HepG2 (cell line): Measurements from ENCODE around the gene HAND1. TPM values are rescaled to one million over a fixed set of nuclear protein-coding genes. Genes with fewer than 3 reads are reported as not detected.

Source experiments
- CBX5 ChIP-seq: sonication (generic); formaldehyde crosslinking; IDR thresholded peaks from 2 replicates; pipeline ENCODE4 v1.4.0; 2020; ENCODE audit warnings: missing genetic modification reagents, borderline replicate concordance
- FOSL2 ChIP-seq: sonication (generic); formaldehyde crosslinking; IDR thresholded peaks from 2 replicates; pipeline ENCODE4 v1.4.0; 2020; ENCODE audit warnings: missing genetic modification reagents
- GABPB1 ChIP-seq: IDR thresholded peaks from 2 replicates; pipeline ENCODE4 v1.6.1; 2016; ENCODE audit warnings: mild to moderate bottlenecking, missing genetic modification reagents, moderate library complexity, missing compliant biosample characterization
- KDM2A ChIP-seq: sonication (generic); formaldehyde crosslinking; IDR thresholded peaks from 2 replicates; pipeline ENCODE4 v1.4.0; 2020; ENCODE audit warnings: low read depth, missing genetic modification reagents, borderline replicate concordance
- KDM3A ChIP-seq: IDR thresholded peaks from 2 replicates; pipeline ENCODE4 v1.6.1; 2018; ENCODE audit warnings: low read depth, missing compliant biosample characterization
- MYC ChIP-seq: sonication (generic); formaldehyde crosslinking; IDR thresholded peaks from 2 replicates; pipeline ENCODE4 v1.9.0; 2021; ENCODE audit warnings: missing genetic modification reagents, borderline replicate concordance
- MYPOP ChIP-seq: sonication (generic); formaldehyde crosslinking; IDR thresholded peaks from 2 replicates; pipeline ENCODE4 v1.8.1; 2023; ENCODE audit warnings: mild to moderate bottlenecking, moderate library complexity, missing genetic modification reagents
- PHB2 ChIP-seq: fragments of 450-650 bp; IDR thresholded peaks from 2 replicates; pipeline ENCODE4 v1.6.1; 2018; ENCODE audit not compliant: partially characterized antibody
- RAD21 ChIP-seq: fragments of 450-650 bp; formaldehyde crosslinking; IDR thresholded peaks from 2 replicates; pipeline ENCODE4 v1.5.0; 2020; ENCODE audit warnings: mild to moderate bottlenecking
- RNF2 ChIP-seq: fragments of 450-650 bp; conservative IDR thresholded peaks from 2 replicates; pipeline ENCODE4 v1.6.1; 2016; ENCODE audit warnings: low read depth
- SALL1 ChIP-seq: sonication (generic); formaldehyde crosslinking; IDR thresholded peaks from 2 replicates; pipeline ENCODE4 v1.8.0; 2022; ENCODE audit warnings: mild to moderate bottlenecking, missing genetic modification reagents
- SMC3 ChIP-seq: IDR thresholded peaks from 2 replicates; pipeline ENCODE4 v1.6.1; 2011; ENCODE audit warnings: low read length, improper control_type of control experiment
- STAT5B ChIP-seq: sonication (generic); formaldehyde crosslinking; IDR thresholded peaks from 2 replicates; pipeline ENCODE4 v1.4.0; 2020; ENCODE audit warnings: missing genetic modification reagents
- ZFP90 ChIP-seq: sonication (generic); formaldehyde crosslinking; IDR thresholded peaks from 2 replicates; pipeline ENCODE4 v1.8.0; 2022; ENCODE audit warnings: missing genetic modification reagents, mild to moderate bottlenecking, inconsistent platforms, borderline replicate concordance
- ZNF264 ChIP-seq: sonication (generic); formaldehyde crosslinking; IDR thresholded peaks from 2 replicates; pipeline ENCODE4 v1.4.0; 2020; ENCODE audit warnings: missing genetic modification reagents
- ZNF768 ChIP-seq: sonication (generic); formaldehyde crosslinking; IDR thresholded peaks from 2 replicates; pipeline ENCODE4 v1.4.0; 2020; ENCODE audit warnings: missing genetic modification reagents
- ZNF781 ChIP-seq: sonication (generic); formaldehyde crosslinking; IDR thresholded peaks from 2 replicates; pipeline ENCODE4 v1.5.1; 2020; ENCODE audit warnings: borderline replicate concordance, mild to moderate bottlenecking, missing genetic modification reagents; ENCODE audit errors: not compliant biosample characterization
- ZSCAN22 ChIP-seq: sonication (generic); formaldehyde crosslinking; IDR thresholded peaks from 2 replicates; pipeline ENCODE4 v1.4.0; 2020; ENCODE audit warnings: mild to moderate bottlenecking, missing genetic modification reagents
- polyA plus RNA-seq, 8 experiments: library from polyadenylated mRNA; depleted of rRNA in 3 of 8; stranded (reverse) in 7 of 8; unstranded in 1 of 8; fragments of >200 nt; fragmentation: Illumina TruSeq in 4 of 8; extraction: Trizol in 4 of 8; gene quantifications; 2 replicates each; pipeline versions ENCODE4 v1.2.1 to v1.2.3, GENCODE V29; 2011 to 2016; ENCODE audit warnings: low read depth in 4 of 8, missing spikeins in 1 of 8, mixed read lengths in 1 of 8; ENCODE audit not compliant: insufficient read depth in 1 of 8
- total RNA-seq, 5 experiments: library from RNA; depleted of rRNA; stranded (reverse); fragments of >200 nt; fragmentation: Illumina TruSeq; extraction: Trizol; gene quantifications; 2 replicates each; pipeline ENCODE4 v1.2.3, GENCODE V29; 2016; ENCODE audit warnings: low read depth in 1 of 5
- TF ChIP-seq, protein P1 (sequence below): sonication (generic); formaldehyde crosslinking; IDR thresholded peaks from 2 replicates; pipeline ENCODE4 v1.4.0; 2020; ENCODE audit warnings: missing genetic modification reagents, mild to moderate bottlenecking, borderline replicate concordance
- TF ChIP-seq, protein P2 (sequence below): sonication (generic); formaldehyde crosslinking; IDR thresholded peaks from 2 replicates; pipeline ENCODE4 v1.5.1; 2020; ENCODE audit warnings: mild to moderate bottlenecking, missing genetic modification reagents, moderate library complexity
- TF ChIP-seq, protein P3 (sequence below): sonication (generic); formaldehyde crosslinking; IDR thresholded peaks from 2 replicates; pipeline ENCODE4 v1.4.0; 2020; ENCODE audit warnings: mild to moderate bottlenecking, missing genetic modification reagents
- TF ChIP-seq, protein P4 (sequence below): sonication (generic); formaldehyde crosslinking; IDR thresholded peaks from 2 replicates; pipeline ENCODE4 v1.8.1; 2023; ENCODE audit warnings: mild to moderate bottlenecking, missing genetic modification reagents

HAND1 gene
- total and polyA plus RNA-seq, 2 of the 13 experiments (the other 11 are each of a cell fraction or from before 2014, with no cell fraction given) = not detected

DNA sequence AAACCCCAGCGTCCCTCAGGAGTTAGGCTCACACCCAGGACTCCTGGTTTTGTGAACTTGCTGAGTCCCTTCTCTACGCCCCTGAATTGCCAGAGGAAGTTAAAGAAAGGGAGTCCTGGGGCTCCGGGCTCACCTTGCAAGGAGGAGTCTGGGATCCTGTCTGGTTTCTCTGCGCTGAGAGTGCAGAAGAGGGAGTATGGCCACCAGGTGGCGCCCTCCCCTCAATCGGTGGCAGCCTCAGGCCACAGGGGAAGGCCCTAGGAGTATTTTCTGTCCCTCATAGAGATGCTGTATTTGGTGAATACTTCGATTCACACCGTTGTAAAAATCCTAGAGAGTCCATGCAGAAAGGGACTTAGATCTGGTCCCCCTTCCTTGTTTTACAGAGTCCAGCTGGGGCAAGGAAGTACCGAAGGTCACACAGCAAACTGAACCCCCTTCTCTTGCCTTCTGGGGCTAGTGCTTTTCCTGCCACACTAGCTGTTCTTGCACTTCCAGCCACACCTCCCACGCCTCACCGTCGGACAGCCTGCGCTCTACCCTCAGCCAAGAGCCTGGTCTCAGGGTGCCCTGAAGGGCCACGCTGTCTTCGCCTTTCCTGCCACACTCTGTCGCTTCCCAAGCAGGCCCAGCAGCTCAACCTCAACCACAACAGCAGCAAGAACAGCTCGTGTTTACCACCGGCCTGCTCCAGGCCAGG, 10.2 kb downstream of the HAND1 start (continued):
- TF ChIP-seq SALL1 (CRISPR knock-in tag) (peak; percentile 31; the same call in 1 of the 2 replicates), CBX5 (CRISPR knock-in tag) (0 out of 2 replicates have a peak, but pooled peaks have one; percentile 23), RNF2 (0 out of 2 replicates have a peak, but pooled peaks have one; percentile 10), GABPB1 (CRISPR knock-in tag) (no peak), ZFP90 (CRISPR knock-in tag) (no peak), SMC3 (peak; percentile 72), ZSCAN22 (CRISPR knock-in tag) (no peak), KDM2A (CRISPR knock-in tag) (peak; percentile 50; the same call in 1 of the 2 replicates), PHB2 (no peak), ZNF781 (CRISPR knock-in tag) (no peak), MYC (CRISPR knock-in tag) (no peak), ZNF264 (no peak), MYPOP (CRISPR knock-in tag) (no peak), RAD21 (CRISPR knock-in tag) (peak; percentile 67; the same call in 1 of the 2 replicates), STAT5B (CRISPR knock-in tag) (no peak), KDM3A (0 out of 2 replicates have a peak, but pooled peaks have one; percentile 39), FOSL2 (CRISPR knock-in tag) (peak; percentile 22; the same call in 1 of the 2 replicates), ZNF768 (peak; percentile 67)
- TF ChIP-seq, protein P1, sequence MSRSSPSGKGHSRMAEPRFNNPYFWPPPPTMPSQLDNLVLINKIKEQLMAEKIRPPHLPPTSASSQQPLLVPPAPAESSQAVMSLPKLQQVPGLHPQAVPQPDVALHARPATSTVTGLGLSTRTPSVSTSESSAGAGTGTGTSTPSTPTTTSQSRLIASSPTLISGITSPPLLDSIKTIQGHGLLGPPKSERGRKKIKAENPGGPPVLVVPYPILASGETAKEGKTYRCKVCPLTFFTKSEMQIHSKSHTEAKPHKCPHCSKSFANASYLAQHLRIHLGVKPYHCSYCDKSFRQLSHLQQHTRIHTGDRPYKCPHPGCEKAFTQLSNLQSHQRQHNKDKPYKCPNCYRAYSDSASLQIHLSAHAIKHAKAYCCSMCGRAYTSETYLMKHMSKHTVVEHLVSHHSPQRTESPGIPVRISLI (CRISPR knock-in tag) = no peak
- TF ChIP-seq, protein P2, sequence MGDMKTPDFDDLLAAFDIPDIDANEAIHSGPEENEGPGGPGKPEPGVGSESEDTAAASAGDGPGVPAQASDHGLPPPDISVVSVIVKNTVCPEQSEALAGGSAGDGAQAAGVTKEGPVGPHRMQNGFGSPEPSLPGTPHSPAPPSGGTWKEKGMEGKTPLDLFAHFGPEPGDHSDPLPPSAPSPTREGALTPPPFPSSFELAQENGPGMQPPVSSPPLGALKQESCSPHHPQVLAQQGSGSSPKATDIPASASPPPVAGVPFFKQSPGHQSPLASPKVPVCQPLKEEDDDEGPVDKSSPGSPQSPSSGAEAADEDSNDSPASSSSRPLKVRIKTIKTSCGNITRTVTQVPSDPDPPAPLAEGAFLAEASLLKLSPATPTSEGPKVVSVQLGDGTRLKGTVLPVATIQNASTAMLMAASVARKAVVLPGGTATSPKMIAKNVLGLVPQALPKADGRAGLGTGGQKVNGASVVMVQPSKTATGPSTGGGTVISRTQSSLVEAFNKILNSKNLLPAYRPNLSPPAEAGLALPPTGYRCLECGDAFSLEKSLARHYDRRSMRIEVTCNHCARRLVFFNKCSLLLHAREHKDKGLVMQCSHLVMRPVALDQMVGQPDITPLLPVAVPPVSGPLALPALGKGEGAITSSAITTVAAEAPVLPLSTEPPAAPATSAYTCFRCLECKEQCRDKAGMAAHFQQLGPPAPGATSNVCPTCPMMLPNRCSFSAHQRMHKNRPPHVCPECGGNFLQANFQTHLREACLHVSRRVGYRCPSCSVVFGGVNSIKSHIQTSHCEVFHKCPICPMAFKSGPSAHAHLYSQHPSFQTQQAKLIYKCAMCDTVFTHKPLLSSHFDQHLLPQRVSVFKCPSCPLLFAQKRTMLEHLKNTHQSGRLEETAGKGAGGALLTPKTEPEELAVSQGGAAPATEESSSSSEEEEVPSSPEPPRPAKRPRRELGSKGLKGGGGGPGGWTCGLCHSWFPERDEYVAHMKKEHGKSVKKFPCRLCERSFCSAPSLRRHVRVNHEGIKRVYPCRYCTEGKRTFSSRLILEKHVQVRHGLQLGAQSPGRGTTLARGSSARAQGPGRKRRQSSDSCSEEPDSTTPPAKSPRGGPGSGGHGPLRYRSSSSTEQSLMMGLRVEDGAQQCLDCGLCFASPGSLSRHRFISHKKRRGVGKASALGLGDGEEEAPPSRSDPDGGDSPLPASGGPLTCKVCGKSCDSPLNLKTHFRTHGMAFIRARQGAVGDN (CRISPR knock-in tag) = peak; percentile 42; the same call in 1 of the 2 replicates
- TF ChIP-seq, protein P3, sequence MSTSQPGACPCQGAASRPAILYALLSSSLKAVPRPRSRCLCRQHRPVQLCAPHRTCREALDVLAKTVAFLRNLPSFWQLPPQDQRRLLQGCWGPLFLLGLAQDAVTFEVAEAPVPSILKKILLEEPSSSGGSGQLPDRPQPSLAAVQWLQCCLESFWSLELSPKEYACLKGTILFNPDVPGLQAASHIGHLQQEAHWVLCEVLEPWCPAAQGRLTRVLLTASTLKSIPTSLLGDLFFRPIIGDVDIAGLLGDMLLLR (CRISPR knock-in tag) = no peak
- TF ChIP-seq, protein P4, sequence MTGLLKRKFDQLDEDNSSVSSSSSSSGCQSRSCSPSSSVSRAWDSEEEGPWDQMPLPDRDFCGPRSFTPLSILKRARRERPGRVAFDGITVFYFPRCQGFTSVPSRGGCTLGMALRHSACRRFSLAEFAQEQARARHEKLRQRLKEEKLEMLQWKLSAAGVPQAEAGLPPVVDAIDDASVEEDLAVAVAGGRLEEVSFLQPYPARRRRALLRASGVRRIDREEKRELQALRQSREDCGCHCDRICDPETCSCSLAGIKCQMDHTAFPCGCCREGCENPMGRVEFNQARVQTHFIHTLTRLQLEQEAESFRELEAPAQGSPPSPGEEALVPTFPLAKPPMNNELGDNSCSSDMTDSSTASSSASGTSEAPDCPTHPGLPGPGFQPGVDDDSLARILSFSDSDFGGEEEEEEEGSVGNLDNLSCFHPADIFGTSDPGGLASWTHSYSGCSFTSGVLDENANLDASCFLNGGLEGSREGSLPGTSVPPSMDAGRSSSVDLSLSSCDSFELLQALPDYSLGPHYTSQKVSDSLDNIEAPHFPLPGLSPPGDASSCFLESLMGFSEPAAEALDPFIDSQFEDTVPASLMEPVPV (CRISPR knock-in tag) = no peak
